HG02938 (cell line): ENCODE results near the gene DSTYK.
A peak's percentile ranks its signal among the peaks of the same experiment; 100 is the strongest.
"Not testable (repeated sequence)": the region's sequence is repeated elsewhere in the genome, so short reads cannot be mapped to it uniquely, and the experiment has no call there.

Experiments used
- ATAC-seq: cut with Tn5 transposase; IDR thresholded peaks from one replicate; pipeline ENCODE4 v1.9.1; 2021; ENCODE audit warnings: mild to moderate bottlenecking, moderate library complexity; ENCODE audit not compliant: unreplicated experiment

Gene DSTYK

GRCh38 chr1:205217418-205217817 is 5.9 kb upstream of the DSTYK start:
- ATAC-seq, result no peak

GRCh38 chr1:205216588-205216987 is 5.1 kb upstream of the DSTYK start:
- ATAC-seq, result no peak

GRCh38 chr1:205214756-205215155 is 3.3 kb upstream of the DSTYK start:
- ATAC-seq, result no peak

GRCh38 chr1:205211839-205212536 is 486 bp upstream of the DSTYK start:
- peak; percentile 33 for ATAC-seq

GRCh38 chr1:205210756-205211168 is 740 bp downstream of the DSTYK start:
- no peak for ATAC-seq

- no peak for ATAC-seq
Observed at GRCh38 chr1:205208811-205209210, 2.7 kb downstream of the DSTYK start.

- no peak for ATAC-seq
Observed at GRCh38 chr1:205205055-205205454, 6.4 kb downstream of the DSTYK start.

GRCh38 chr1:205204552-205204951 is 7.0 kb downstream of the DSTYK start:
- ATAC-seq, result no peak

- no peak for ATAC-seq
Observed at GRCh38 chr1:205199931-205200299, 11.6 kb downstream of the DSTYK start.

GRCh38 chr1:205199090-205199930 is 12.2 kb downstream of the DSTYK start:
- ATAC-seq, result no peak

GRCh38 chr1:205192287-205192686 is 19.2 kb downstream of the DSTYK start:
- no peak for ATAC-seq

GRCh38 chr1:205191622-205192021 is 19.9 kb downstream of the DSTYK start:
- no peak for ATAC-seq

GRCh38 chr1:205190845-205191577 is 20.5 kb downstream of the DSTYK start:
- no peak for ATAC-seq

GRCh38 chr1:205189131-205189530 is 22.4 kb downstream of the DSTYK start:
- ATAC-seq, result no peak

- no peak for ATAC-seq
Observed at GRCh38 chr1:205188596-205188995, 22.9 kb downstream of the DSTYK start.

GRCh38 chr1:205188098-205188497 is 23.4 kb downstream of the DSTYK start:
- no peak for ATAC-seq

GRCh38 chr1:205187420-205187819 is 24.1 kb downstream of the DSTYK start:
- no peak for ATAC-seq

- ATAC-seq, result no peak
Observed at GRCh38 chr1:205186191-205186590, 25.3 kb downstream of the DSTYK start.

- no peak for ATAC-seq
Observed at GRCh38 chr1:205183676-205184335, 27.7 kb downstream of the DSTYK start.

- ATAC-seq, result no peak
Observed at GRCh38 chr1:205182930-205183329, 28.6 kb downstream of the DSTYK start.

- ATAC-seq, result not testable (repeated sequence)
Observed at GRCh38 chr1:205180331-205180730, 31.2 kb downstream of the DSTYK start.
